HK-2 (cell line): ENCODE data around the gene ALG13.
"Not testable (repeated sequence)": the region's sequence is repeated elsewhere in the genome, so short reads cannot be mapped to it uniquely, and the experiment has no call there.

Source experiments
- DNase-seq: peaks from one replicate; pipeline ENCODE4 v3.0.0-alpha.2; 2018; ENCODE audit not compliant: unreplicated experiment

Gene ALG13

GRCh38 chrX:111759686-111760085 lies 78.7 kb downstream of the ALG13 start:
- no peak for DNase-seq

DNA sequence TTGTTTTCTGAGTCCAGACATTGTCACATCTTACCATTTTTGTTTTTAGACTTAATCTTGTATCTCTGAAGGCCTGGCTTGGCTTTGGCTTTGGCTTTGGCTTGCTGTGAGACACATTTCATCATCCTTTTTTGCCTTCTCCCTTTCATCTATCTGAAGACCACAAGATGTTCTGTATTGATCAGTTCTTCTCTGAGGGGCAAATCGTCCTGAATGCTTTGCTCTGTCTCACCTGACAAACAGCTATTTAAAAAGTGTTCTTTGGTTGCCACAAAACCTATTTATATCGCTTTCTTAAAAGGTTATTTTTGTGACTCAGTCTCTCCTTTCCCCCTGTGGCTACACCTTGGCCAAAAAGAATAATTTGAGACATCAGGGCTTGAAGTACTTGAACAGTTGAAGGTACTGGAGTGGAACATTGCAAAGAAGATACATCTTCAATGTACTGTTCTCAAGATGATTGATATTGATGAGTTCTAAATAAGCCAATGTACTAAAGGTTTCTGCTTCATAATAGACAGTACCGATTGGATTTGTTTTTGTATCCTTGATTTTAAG lies 80.7 kb downstream of the ALG13 start:
- no peak for DNase-seq

DNA sequence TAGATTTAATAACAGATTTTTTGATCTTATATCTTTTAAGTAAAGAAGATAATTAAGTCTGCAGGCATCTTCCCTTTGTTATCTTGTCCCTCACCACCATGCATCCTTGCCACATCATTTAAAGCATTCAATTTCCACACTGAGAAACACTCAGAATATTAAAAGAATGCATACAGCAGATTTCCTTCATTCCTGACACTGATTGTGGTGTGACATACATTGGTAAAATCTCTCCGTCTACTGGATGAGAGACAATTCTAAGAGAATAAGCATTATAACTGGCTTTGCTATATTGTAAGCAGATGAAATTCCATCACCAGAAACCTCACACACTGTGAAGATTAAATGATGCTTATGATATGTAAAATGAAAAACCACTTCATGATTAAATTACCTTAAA lies 97.6 kb downstream of the ALG13 start:
- no peak for DNase-seq

DNA sequence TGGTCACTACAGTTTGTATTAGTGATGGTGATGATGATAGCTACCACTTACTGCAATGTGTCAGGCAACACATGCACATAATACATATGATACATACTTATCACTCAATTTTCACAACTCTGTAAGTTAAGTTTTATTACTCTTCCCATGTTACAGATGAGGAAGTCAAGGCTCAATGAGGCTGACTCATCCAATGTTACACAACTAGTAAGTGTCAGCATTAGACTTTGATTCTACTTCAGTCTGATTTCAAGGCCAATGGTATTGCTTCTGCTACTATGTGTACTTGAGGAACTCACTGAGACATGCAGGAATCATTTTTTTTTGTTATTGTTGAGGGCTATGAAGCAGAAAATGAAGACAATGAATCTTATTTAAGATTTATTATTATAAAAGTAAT lies 98.6 kb downstream of the ALG13 start:
- DNase-seq = no peak

DNA sequence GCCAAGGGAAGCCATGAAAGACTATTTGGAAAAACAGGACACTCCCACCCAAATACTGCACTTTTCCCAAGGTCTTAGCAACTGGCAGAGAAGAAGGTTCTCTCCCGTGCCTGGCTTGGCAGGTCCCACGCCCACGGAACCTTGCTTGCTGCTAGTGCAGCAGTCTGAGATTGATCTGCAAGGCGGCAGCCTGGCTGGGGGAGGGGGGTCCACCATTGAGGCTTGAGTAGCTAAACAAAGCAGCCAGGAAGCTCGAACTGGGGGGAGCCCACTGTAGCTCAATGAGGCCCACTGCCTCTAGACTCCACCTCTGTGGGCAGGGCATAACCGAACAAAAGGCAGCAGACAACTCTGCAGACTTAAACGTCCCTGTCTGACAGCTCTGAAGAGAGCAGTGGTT lies 103.7 kb downstream of the ALG13 start:
- no peak for DNase-seq

DNA sequence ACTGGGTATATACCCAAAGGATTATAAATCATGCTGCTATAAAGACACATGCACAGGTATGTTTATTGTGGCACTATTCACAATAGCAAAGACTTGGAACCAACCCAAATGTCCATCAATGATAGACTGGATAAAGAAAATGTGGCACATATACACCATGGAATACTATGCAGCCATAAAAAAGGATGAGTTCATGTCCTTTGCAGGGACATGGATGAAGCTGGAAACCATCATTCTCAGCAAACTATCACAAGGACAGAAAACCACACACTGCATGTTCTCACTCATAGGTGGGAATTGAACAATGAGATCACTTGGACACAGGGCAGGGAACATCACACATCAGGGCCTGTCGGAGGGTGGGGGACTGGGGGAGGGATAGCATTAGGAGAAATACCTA lies 109.1 kb downstream of the ALG13 start:
- not testable (repeated sequence) for DNase-seq
